A204.1 (cell line): Measurements from ENCODE around the gene GPX3.

Experiments used
- FAIRE-seq: peaks from 2 replicates; lab custom pipeline; 2012; peaks lifted over from hg19 to GRCh38; lab: Jason Lieb, UNC

GPX3 gene

DNA sequence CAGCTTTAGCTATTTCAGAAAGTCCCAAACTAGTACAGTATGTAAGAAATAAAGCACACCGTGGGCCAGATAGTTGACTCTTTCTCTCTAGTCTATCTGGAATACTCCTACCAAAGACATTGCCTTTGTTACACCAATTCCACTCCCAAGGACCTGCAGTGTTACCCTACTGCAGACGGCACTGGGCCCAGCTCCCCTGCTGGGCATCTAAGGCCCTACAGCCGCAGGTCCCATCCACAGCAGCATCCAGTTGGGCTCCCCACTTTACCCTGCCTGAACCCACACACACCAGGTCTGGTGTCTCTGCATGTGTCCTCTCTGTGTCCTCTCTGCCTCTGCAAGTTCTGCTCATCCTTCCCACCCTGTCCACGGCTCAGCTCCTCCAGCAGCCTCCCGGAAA is 37.9 kb downstream of the GPX3 start:
- no peak for FAIRE-seq

DNA sequence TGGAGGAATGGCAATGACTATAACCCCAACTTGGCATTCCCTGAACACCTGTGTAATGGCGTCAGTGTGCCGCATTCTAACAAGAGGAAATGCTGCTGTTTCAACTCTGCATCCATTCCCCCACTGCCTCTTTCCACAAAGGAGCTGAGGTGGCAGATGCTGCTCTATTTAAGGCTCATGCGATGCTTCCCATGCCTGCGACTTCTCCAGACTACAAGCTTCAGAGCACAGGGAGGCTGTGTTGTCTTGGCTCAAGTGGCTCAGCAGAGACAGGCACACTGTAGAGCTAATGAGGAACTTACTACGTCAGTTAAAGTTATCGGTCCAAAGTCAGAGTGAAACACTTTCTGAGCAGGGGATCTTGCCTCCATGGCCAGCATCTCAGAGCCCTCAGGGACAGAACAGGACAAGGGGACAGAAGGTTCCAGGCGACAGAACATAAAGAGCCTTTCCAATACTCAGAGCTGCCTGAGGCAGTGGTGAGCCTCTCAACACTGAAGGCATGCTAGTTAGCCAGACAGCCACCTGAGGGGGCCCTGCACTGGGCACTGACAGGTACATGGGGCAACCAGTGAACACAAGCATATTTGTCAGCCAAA is 38.6 kb downstream of the GPX3 start:
- FAIRE-seq: no peak

GRCh38 chr5:151060742-151061141 is 40.4 kb downstream of the GPX3 start:
- FAIRE-seq: no peak

DNA sequence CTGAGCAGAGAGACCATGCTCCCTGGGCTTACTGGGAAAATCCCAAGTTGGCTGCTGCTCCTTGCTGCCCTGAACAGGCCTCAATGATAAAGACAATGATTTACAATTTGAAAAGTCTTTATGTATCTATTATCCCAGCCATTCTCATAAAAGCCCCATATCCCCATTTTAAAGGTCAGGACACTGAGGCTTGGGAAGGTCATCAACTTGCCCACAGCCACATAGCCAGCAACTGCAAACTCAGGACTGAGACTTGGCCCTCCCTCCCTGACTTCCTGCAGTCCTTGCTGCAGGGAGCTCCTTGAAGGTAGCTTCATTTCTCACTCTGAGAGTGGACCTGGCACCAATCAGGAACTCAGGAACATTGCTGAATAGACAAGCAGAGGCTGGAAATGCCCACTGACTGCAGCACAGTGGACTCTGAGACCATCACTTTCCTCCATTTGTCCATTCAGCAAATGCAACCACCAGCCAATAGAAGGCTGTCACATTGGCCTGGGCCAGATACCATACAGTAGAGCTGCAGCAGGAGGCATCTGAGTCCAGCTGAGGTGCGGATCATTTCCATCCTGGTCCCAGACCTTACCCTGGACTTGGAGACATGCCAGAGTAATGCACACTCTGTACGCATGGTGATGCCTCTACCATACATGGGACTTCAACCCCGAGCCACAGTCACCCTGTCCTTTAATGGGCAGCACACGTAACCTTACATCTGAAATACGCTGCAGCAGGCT is 42.2 kb downstream of the GPX3 start:
- no peak for FAIRE-seq

GRCh38 chr5:151063142-151063989 is 43.0 kb downstream of the GPX3 start:
- FAIRE-seq: no peak

DNA sequence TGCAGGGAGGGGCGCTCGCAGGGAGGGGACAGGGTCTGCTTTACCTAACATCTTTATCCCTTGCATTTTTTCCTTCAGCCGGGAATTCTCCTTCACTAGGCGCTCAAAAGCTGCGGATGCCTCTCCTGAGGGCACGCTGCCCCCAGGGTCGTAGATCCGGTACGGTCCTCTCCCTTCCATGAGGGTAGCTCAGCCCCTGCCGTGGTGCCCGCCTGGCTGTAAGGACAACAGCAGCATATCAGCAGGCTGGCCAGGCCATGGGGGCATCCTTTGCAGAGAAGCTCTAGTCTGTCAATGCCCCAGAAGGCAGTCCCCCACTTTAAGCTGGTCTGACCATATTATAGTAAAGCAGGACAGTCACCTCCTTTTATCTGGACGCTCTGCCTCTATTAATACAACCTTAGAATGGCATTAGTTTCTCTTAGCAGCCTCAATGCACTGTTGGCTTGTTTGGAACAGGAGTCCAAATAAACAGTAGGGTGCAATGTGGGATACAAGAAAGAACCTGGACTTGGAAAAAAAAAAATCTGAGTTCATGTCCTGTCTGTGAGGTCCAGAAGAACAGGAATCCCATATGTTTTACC is 44.6 kb downstream of the GPX3 start:
- FAIRE-seq: no peak

- FAIRE-seq: no peak
Observed at GRCh38 chr5:151065609-151066008, 45.2 kb downstream of the GPX3 start.

GRCh38 chr5:151066920-151067319 is 46.5 kb downstream of the GPX3 start:
- no peak for FAIRE-seq

GRCh38 chr5:151067632-151068432 is 47.4 kb downstream of the GPX3 start:
- FAIRE-seq: no peak

- FAIRE-seq: no peak
Observed at GRCh38 chr5:151068433-151069197, 48.2 kb downstream of the GPX3 start.

DNA sequence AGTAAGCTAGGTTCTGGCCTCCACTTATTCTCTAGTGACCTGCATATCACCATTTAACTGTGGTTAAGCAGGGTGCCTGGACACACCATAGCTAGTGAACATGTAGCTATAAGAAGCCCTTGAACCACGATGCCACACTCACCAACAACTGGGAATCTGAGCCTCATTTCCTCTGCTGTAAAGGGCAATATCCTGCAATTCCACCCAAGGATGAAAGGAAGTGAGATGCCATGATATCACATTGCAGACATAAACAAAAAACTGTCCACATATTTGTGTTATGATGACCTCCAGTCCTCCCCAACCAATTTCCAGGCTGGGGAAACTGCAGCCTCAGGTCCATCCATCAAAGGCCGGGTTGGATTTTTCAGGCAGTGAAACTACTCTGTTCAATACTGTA is 50.1 kb downstream of the GPX3 start:
- FAIRE-seq: no peak

- no peak for FAIRE-seq
Observed at GRCh38 chr5:151071021-151071420, 50.6 kb downstream of the GPX3 start.

GRCh38 chr5:151071848-151072629 is 51.6 kb downstream of the GPX3 start:
- FAIRE-seq: no peak

DNA sequence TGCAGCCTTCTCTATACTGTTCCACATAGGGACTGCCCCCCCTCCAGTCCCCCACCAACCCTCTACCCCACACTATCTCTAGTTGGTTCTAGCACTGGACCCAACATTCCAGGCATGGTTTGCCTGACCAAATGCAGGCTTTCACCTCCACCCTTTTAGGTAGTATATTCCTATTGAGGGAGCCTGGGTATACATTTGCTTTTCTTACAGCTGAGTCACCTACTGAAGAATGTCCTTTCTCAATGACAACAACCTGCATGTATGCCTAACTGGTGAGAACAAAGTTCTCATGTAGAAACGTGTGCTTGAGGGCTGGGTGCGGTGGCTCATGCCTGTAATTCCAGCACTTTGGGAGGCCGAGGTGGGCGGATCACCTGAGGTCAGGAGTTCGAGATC is 52.2 kb downstream of the GPX3 start:
- FAIRE-seq: no peak

DNA sequence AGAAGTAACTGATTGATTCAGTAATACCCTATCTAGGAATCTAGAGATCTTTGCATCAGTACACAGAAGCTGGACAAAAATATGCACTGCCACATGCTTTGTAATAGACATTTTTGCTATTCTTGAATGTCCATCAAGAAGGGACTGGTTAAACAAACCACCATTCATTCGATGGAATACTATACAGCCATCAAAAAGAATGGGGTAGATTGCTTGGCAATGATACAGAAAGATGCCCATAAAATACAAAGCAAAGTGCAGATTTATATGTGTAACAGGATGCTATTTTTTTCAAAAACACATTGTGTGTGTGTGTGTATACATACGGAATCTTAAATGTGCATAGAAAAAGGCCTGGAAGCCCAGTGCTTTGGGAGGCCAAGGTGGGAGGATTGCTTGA is 52.9 kb downstream of the GPX3 start:
- FAIRE-seq: no peak

DNA sequence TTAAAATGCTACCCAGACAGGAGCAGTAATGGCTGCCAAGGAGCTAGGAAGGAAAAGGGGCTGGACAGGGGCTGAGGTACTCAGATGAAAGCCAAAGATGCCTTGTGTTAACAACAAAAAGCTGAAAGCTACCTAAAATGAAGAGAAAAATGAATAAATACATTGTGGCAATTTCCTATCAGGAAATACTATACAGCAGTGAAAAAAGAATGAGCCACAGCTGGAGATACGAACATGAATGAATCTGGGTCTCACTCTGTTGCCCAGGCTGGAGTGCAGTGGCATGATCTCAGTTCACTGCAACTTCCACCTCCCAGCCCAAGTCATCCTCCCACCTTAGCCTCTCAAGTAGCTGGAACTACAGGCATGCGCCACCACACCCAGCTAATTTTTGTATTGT is 54.2 kb downstream of the GPX3 start:
- FAIRE-seq: no peak

GRCh38 chr5:151075698-151076331 is 55.4 kb downstream of the GPX3 start:
- FAIRE-seq: no peak

GRCh38 chr5:151076616-151077015 is 56.2 kb downstream of the GPX3 start:
- no peak for FAIRE-seq

DNA sequence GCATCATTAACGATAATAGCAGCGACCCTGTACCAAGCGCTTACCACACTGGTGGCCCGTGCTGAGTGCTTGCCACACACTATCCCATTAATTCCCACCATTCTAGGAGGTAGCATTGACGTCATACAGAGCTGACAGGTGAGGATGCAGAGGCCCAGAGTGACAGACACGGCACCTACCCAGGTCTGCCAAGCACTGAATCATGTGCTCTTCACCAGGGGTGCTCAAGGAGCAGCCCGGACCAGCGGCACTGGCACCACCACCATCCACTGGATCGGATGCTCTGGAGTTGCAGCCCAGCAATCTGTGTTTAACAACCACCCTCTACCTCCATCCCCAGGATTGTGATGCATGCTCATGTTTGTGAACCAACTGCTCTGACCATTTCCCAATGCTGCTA is 57.0 kb downstream of the GPX3 start:
- no peak for FAIRE-seq

- no peak for FAIRE-seq
Observed at GRCh38 chr5:151077967-151078366, 57.6 kb downstream of the GPX3 start.
